Limb (tissue), 2 donors: Measurements from ENCODE around the gene THUMPD1.
"Not testable (repeated sequence)": the region's sequence is repeated elsewhere in the genome, so short reads cannot be mapped to it uniquely, and the experiment has no call there.

Source experiments
- DNase-seq, 2 donors: peaks; one replicate each; pipeline ENCODE4 v3.0.0-alpha.2; 2016; ENCODE audit errors: extremely low spot score in 2 of 2

THUMPD1 gene

GRCh38 chr16:20696618-20697017 is 45.0 kb downstream of the THUMPD1 start:
- DNase-seq, result no peak

- DNase-seq, result no peak
Measured at GRCh38 chr16:20695024-20695423, 46.6 kb downstream of the THUMPD1 start.

GRCh38 chr16:20694096-20694495 is 47.5 kb downstream of the THUMPD1 start:
- DNase-seq, result not testable (repeated sequence)

- no peak for DNase-seq
Measured at GRCh38 chr16:20689668-20690067, 52.0 kb downstream of the THUMPD1 start.

GRCh38 chr16:20683812-20684211 is 57.8 kb downstream of the THUMPD1 start:
- DNase-seq, result no peak
